GM12878 (cell line): ENCODE measurements around the gene TXNL4A. TPM values are rescaled to one million over a fixed set of nuclear protein-coding genes. Genes with fewer than 3 reads are reported as not detected.
"Not testable (repeated sequence)": the region's sequence is repeated elsewhere in the genome, so short reads cannot be mapped to it uniquely, and the experiment has no call there.

Experiments
- ATAC-seq: fragments of 200-7000 bp; cut with Tn5 transposase; 3 replicates; pipeline ENCODE4 v1.9.1; 2020; ENCODE audit warnings: mild to moderate bottlenecking, moderate library complexity
- BruUV-seq: library from RNA; stranded (reverse); fragments of 400-500 nt; replicated peaks from 2 replicates; lab custom pipeline; 2021; lab: Mats Ljungman, UMichigan
- CTCF ChIA-PET: fragments of 300-600 bp; sonication (Branson Sonifier 250); formaldehyde crosslinking; extraction: SDS; loops from one replicate; lab custom pipeline; 2021; ENCODE audit warnings: inconsistent platforms; lab: Yijun Ruan, JAX
- POLR2A ChIA-PET: fragments of 350-600 bp; formaldehyde crosslinking; extraction: SDS; loops from one replicate; lab custom pipeline; 2021; ENCODE audit warnings: inconsistent platforms; lab: Charles Lee
- RAD21 ChIA-PET: fragments of 300-600 bp; sonication (Branson Sonifier 250); formaldehyde crosslinking; loops from one replicate; lab custom pipeline; 2023; ENCODE audit warnings: antibody characterized with exemption; ENCODE audit not compliant: unreplicated experiment; lab: Charles Lee
- SMC1A ChIA-PET: fragments of 300-600 bp; sonication (Branson Sonifier 250); formaldehyde crosslinking; loops from one replicate; lab custom pipeline; 2023; ENCODE audit not compliant: unreplicated experiment, uncharacterized antibody; lab: Charles Lee
- DNase-seq: peaks from one replicate; pipeline ENCODE4 v3.0.0-alpha.2; 2011; ENCODE audit warnings: low read depth, low spot score
- FAIRE-seq: peaks from 3 replicates; lab custom pipeline; 2011; peaks lifted over from hg19 to GRCh38; lab: Jason Lieb, UNC
- H2AFZ ChIP-seq: 2 replicates; pipeline ENCODE4 v1.6.0; 2011; ENCODE audit warnings: low read depth, low read length, control low read depth; ENCODE audit not compliant: control insufficient read depth
- H3K27ac ChIP-seq: 2 replicates; pipeline ENCODE4 v1.5.1; 2011; ENCODE audit warnings: control low read depth; ENCODE audit not compliant: control insufficient read depth, insufficient read depth
- H3K27me3 ChIP-seq, 2 experiments: replicated peaks in 1 of 2; 2 replicates each; pipeline versions ENCODE4 v1.6.0 to v1.6.1; 2011; ENCODE audit warnings: low read length in 1 of 2; ENCODE audit not compliant: control insufficient read depth in 2 of 2, insufficient read depth in 2 of 2
- H3K36me3 ChIP-seq, 2 experiments: 2 replicates each; pipeline ENCODE4 v1.5.1; 2011; ENCODE audit warnings: low read length in 1 of 2; ENCODE audit not compliant: control insufficient read depth in 2 of 2, insufficient read depth in 2 of 2
- H3K4me1 ChIP-seq: 2 replicates; pipeline ENCODE4 v1.6.1; 2011; ENCODE audit warnings: mild to moderate bottlenecking, low read length, moderate library complexity, mixed read lengths; ENCODE audit not compliant: control insufficient read depth, insufficient read depth
- H3K4me2 ChIP-seq: 2 replicates; pipeline ENCODE4 v1.6.0; 2011; ENCODE audit warnings: control low read depth; ENCODE audit not compliant: control insufficient read depth, insufficient read depth
- H3K4me3 ChIP-seq: fragments of 200-600 bp; sonication (generic); 2 replicates; pipeline ENCODE4 v1.5.1; 2016
- H3K79me2 ChIP-seq: 2 replicates; pipeline ENCODE4 v1.6.0; 2011; ENCODE audit warnings: low read length; ENCODE audit not compliant: control insufficient read depth, insufficient read depth
- H3K9ac ChIP-seq: 2 replicates; pipeline ENCODE4 v1.8.0; 2011; ENCODE audit warnings: low read length, control low read depth, mixed read lengths; ENCODE audit not compliant: control insufficient read depth, insufficient read depth
- H3K9me3 ChIP-seq: replicated peaks from 3 replicates; pipeline ENCODE4 v1.5.1; 2011; ENCODE audit warnings: mild to moderate bottlenecking, low read length; ENCODE audit not compliant: control insufficient read depth, insufficient read depth
- H4K20me1 ChIP-seq: 2 replicates; pipeline ENCODE4 v1.6.0; 2011; ENCODE audit not compliant: control insufficient read depth, insufficient read depth
- ETV6 ChIP-seq, 2 experiments: fragments of 450-650 bp in 1 of 2; IDR thresholded peaks in 1 of 2; conservative IDR thresholded peaks in 1 of 2; 2 replicates each; pipeline ENCODE4 v1.6.1; 2014; ENCODE audit warnings: antibody characterized with exemption in 1 of 2, borderline replicate concordance in 1 of 2, low read depth in 1 of 2, mild to moderate bottlenecking in 1 of 2, moderate library complexity in 1 of 2
- IRF4 ChIP-seq: IDR thresholded peaks from 2 replicates; pipeline ENCODE4 v1.6.1; 2011; ENCODE audit warnings: low read depth, low read length
- RCOR1 ChIP-seq: conservative IDR thresholded peaks from 2 replicates; pipeline ENCODE4 v1.6.1; 2012; ENCODE audit warnings: low read depth, low read length, improper control_type of control experiment
- SREBF2 ChIP-seq: IDR thresholded peaks from 2 replicates; pipeline ENCODE4 v1.6.1; 2012; ENCODE audit warnings: mild to moderate bottlenecking, low read length
- TBL1XR1 ChIP-seq: IDR thresholded peaks from 2 replicates; pipeline ENCODE4 v1.6.1; 2012; ENCODE audit warnings: low read depth, low read length, improper control_type of control experiment
- TCF12 ChIP-seq: IDR thresholded peaks from 2 replicates; pipeline ENCODE4 v1.6.1; 2011; ENCODE audit warnings: low read depth, mild to moderate bottlenecking, low read length
- TCF7 ChIP-seq: IDR thresholded peaks from 2 replicates; pipeline ENCODE4 v1.6.1; 2014; ENCODE audit warnings: antibody characterized with exemption, borderline replicate concordance
- in situ Hi-C: fragments of 300-500 bp; cut with MboI; formaldehyde crosslinking; loops from 9 replicates; pipeline ENCODE4 v1.14.3; 2018; ENCODE audit warnings: mixed read lengths
- intact Hi-C: fragments of 100-400 bp; cut with micrococcal nuclease; formaldehyde crosslinking; loops from one replicate; pipeline ENCODE4 v1.14.2; 2022; ENCODE audit not compliant: unreplicated experiment
- polyA plus RNA-seq, 11 experiments: library from polyadenylated mRNA; depleted of rRNA in 4 of 11; unstranded in 6 of 11; stranded (reverse) in 5 of 11; fragments of >200 nt; fragmentation: Nextera tagmentation in 4 of 11; fragmentation: Illumina TruSeq in 1 of 11; extraction: Ambion mirVana in 4 of 11; extraction: Trizol in 1 of 11; gene quantifications; 1 replicate in 1 of 11; 2 replicates in 10 of 11; pipeline versions ENCODE4 v1.2.1 to v1.2.3, GENCODE V29; 2011 to 2016; ENCODE audit warnings: inconsistent platforms in 2 of 11, missing spikeins in 2 of 11, low read depth in 1 of 11
- total RNA-seq, 4 experiments: library from RNA; depleted of rRNA in 3 of 4; stranded (reverse); fragments of >200 nt in 3 of 4; fragmentation: Illumina TruSeq in 1 of 4; extraction: Trizol in 1 of 4; gene quantifications; 2 replicates each; pipeline versions ENCODE4 v1.2.1 to v1.2.3, GENCODE V29; 2013 to 2021
- TF ChIP-seq, protein P1 (sequence below): fragments of 450-650 bp; IDR thresholded peaks from 2 replicates; pipeline ENCODE4 v1.6.1; 2017; ENCODE audit warnings: mild to moderate bottlenecking, moderate library complexity
- TF ChIP-seq, protein P2 (sequence below): IDR thresholded peaks from 2 replicates; pipeline ENCODE4 v1.6.1; 2012; ENCODE audit warnings: low read depth, low read length, improper control_type of control experiment
- TF ChIP-seq, protein P3 (sequence below): IDR thresholded peaks from 2 replicates; pipeline ENCODE4 v1.6.1; 2012; ENCODE audit warnings: improper control_type of control experiment, low read depth, low read length; ENCODE audit not compliant: insufficient replicate concordance

The TXNL4A gene
- total and polyA plus RNA-seq, 10 of the 15 experiments (the other 5 are each of a cell fraction or from before 2014, with no cell fraction given) = 38.4 to 329 (median 128) TPM

DNA sequence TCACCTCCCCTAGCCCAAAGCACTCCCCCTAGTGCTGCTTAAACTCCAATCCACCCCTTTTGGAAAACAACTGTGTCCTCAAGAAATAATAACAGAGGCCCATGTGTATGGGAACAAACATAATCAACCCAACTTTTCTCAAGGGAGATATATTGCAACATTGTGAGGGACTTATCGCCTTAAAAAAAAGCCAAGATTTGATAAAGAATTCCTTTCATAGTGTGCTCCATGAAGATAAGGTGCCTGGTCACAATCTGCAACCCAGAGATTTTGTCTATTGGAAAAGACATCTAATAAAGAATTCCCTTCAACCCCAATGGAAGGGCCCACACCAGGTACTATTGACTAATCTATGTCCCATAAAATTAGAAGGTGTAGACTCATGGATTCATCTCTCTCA, 41.3 kb upstream of the TXNL4A start (continued):
- TF ChIP-seq, protein P1, sequence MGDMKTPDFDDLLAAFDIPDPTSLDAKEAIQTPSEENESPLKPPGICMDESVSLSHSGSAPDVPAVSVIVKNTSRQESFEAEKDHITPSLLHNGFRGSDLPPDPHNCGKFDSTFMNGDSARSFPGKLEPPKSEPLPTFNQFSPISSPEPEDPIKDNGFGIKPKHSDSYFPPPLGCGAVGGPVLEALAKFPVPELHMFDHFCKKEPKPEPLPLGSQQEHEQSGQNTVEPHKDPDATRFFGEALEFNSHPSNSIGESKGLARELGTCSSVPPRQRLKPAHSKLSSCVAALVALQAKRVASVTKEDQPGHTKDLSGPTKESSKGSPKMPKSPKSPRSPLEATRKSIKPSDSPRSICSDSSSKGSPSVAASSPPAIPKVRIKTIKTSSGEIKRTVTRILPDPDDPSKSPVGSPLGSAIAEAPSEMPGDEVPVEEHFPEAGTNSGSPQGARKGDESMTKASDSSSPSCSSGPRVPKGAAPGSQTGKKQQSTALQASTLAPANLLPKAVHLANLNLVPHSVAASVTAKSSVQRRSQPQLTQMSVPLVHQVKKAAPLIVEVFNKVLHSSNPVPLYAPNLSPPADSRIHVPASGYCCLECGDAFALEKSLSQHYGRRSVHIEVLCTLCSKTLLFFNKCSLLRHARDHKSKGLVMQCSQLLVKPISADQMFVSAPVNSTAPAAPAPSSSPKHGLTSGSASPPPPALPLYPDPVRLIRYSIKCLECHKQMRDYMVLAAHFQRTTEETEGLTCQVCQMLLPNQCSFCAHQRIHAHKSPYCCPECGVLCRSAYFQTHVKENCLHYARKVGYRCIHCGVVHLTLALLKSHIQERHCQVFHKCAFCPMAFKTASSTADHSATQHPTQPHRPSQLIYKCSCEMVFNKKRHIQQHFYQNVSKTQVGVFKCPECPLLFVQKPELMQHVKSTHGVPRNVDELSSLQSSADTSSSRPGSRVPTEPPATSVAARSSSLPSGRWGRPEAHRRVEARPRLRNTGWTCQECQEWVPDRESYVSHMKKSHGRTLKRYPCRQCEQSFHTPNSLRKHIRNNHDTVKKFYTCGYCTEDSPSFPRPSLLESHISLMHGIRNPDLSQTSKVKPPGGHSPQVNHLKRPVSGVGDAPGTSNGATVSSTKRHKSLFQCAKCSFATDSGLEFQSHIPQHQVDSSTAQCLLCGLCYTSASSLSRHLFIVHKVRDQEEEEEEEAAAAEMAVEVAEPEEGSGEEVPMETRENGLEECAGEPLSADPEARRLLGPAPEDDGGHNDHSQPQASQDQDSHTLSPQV = no peak
- TF ChIP-seq SREBF2 (no peak), IRF4 (no peak), TCF7 (no peak), TBL1XR1 (no peak), RCOR1 (no peak), ETV6 (conservative IDR thresholded peaks at IDR 0.05 in 1 of 2, IDR thresholded peaks at IDR 0.05 in 1 of 2; ENCODE audit: borderline replicate concordance in 1 of 2, low read depth in 1 of 2) (no peak), TCF12 (no peak)
- TF ChIP-seq, protein P2, sequence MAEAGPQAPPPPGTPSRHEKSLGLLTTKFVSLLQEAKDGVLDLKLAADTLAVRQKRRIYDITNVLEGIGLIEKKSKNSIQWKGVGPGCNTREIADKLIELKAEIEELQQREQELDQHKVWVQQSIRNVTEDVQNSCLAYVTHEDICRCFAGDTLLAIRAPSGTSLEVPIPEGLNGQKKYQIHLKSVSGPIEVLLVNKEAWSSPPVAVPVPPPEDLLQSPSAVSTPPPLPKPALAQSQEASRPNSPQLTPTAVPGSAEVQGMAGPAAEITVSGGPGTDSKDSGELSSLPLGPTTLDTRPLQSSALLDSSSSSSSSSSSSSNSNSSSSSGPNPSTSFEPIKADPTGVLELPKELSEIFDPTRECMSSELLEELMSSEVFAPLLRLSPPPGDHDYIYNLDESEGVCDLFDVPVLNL = no peak
- TF ChIP-seq, protein P3, sequence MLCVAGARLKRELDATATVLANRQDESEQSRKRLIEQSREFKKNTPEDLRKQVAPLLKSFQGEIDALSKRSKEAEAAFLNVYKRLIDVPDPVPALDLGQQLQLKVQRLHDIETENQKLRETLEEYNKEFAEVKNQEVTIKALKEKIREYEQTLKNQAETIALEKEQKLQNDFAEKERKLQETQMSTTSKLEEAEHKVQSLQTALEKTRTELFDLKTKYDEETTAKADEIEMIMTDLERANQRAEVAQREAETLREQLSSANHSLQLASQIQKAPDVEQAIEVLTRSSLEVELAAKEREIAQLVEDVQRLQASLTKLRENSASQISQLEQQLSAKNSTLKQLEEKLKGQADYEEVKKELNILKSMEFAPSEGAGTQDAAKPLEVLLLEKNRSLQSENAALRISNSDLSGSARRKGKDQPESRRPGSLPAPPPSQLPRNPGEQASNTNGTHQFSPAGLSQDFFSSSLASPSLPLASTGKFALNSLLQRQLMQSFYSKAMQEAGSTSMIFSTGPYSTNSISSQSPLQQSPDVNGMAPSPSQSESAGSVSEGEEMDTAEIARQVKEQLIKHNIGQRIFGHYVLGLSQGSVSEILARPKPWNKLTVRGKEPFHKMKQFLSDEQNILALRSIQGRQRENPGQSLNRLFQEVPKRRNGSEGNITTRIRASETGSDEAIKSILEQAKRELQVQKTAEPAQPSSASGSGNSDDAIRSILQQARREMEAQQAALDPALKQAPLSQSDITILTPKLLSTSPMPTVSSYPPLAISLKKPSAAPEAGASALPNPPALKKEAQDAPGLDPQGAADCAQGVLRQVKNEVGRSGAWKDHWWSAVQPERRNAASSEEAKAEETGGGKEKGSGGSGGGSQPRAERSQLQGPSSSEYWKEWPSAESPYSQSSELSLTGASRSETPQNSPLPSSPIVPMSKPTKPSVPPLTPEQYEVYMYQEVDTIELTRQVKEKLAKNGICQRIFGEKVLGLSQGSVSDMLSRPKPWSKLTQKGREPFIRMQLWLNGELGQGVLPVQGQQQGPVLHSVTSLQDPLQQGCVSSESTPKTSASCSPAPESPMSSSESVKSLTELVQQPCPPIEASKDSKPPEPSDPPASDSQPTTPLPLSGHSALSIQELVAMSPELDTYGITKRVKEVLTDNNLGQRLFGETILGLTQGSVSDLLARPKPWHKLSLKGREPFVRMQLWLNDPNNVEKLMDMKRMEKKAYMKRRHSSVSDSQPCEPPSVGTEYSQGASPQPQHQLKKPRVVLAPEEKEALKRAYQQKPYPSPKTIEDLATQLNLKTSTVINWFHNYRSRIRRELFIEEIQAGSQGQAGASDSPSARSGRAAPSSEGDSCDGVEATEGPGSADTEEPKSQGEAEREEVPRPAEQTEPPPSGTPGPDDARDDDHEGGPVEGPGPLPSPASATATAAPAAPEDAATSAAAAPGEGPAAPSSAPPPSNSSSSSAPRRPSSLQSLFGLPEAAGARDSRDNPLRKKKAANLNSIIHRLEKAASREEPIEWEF = no peak

DNA sequence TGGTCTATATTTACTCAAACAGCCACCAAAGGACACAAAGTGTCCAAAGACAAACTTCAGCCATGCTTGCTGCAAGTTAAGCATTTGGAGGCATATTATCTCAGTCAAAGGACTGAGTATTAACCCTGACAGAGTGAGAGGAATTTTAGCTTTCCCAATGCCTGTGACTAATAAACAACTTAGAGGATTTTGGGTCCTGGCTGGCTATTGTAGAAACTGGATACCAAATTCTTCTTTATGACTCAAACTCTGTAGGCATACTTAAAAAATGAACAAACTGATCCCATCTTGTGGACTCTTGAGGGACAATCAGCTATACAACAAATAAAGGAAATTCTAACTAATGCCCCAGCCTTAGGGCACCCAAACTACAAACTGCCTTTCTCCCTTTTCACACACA, 39.4 kb upstream of the TXNL4A start:
- intact Hi-C loops, BruUV-seq: not testable (repeated sequence)

More for the DNA sequence above, 39.4 kb upstream of the TXNL4A start:
- H4K20me1 ChIP-seq, H3K79me2 ChIP-seq, H3K4me1 ChIP-seq, H3K27me3 ChIP-seq, POLR2A ChIA-PET, H3K4me2 ChIP-seq, H3K36me3 ChIP-seq, H3K27ac ChIP-seq, H3K9ac ChIP-seq, FAIRE-seq, CTCF ChIA-PET, H2AFZ ChIP-seq, ATAC-seq, RAD21 ChIA-PET, DNase-seq, in situ Hi-C loops, H3K4me3 ChIP-seq, SMC1A ChIA-PET: not testable (repeated sequence)
- H3K9me3 ChIP-seq = peaks cover 19% of the 10 kb centered on the region
